H1 (cell line): ENCODE measurements around the gene PPP1R12C. TPM values are rescaled to one million over a fixed set of nuclear protein-coding genes. Genes with fewer than 3 reads are reported as not detected.
A peak's percentile ranks its signal among the peaks of the same experiment; 100 is the strongest.

ENCODE experiments used
- EZH2 ChIP-seq: fragments of 200-600 bp; sonication (generic); IDR thresholded peaks from 2 replicates; pipeline ENCODE4 v1.7.1; 2012; ENCODE audit warnings: low read depth, mild to moderate bottlenecking, moderate library complexity, low read length, inconsistent platforms; ENCODE audit not compliant: severe bottlenecking
- NANOG ChIP-seq: IDR thresholded peaks from 2 replicates; pipeline ENCODE4 v1.6.1; 2011; ENCODE audit warnings: low read length, low read depth, mild to moderate bottlenecking, inconsistent platforms; ENCODE audit not compliant: insufficient read depth, poor library complexity, severe bottlenecking
- SIN3A ChIP-seq, 2 experiments: IDR thresholded peaks in 1 of 2; conservative IDR thresholded peaks in 1 of 2; 2 replicates each; pipeline ENCODE4 v1.6.1; 2011 to 2012; ENCODE audit warnings: low read length in 2 of 2, improper control_type of control experiment in 1 of 2, low read depth in 1 of 2, mild to moderate bottlenecking in 1 of 2
- SP4 ChIP-seq: IDR thresholded peaks from 2 replicates; pipeline ENCODE4 v1.6.1; 2012; ENCODE audit warnings: low read length, inconsistent platforms
- SUZ12 ChIP-seq: fragments of 200-600 bp; sonication (generic); IDR thresholded peaks from 2 replicates; pipeline ENCODE4 v1.6.1; 2012; ENCODE audit warnings: mild to moderate bottlenecking, inconsistent platforms, low read length, moderate library complexity, mixed read lengths
- polyA plus RNA-seq, 7 experiments: library from polyadenylated mRNA; depleted of rRNA in 3 of 7; stranded (reverse) in 5 of 7; unstranded in 2 of 7; fragments of >200 nt in 5 of 7; fragments of 200-250 nt in 2 of 7; gene quantifications; 1 replicate in 5 of 7; 2 replicates in 1 of 7; 4 replicates in 1 of 7; pipeline versions ENCODE4 v1.2.1 to v1.2.3, GENCODE V29; 2011 to 2013; ENCODE audit warnings: missing spikeins in 2 of 7, mixed read lengths in 2 of 7
- total RNA-seq: library from RNA; stranded (reverse); fragmentation: NEBNext Ultra II Directional; extraction: Animal tissue kit (Norgen Biotek cat#: 25700); gene quantifications from 2 replicates; pipeline ENCODE4 v1.2.1, GENCODE V29; 2021

Gene PPP1R12C
- total and polyA plus RNA-seq, 2 of the 8 experiments (the other 6 are each of a cell fraction or from before 2014, with no cell fraction given), result 31.7 to 71.5 TPM

GRCh38 chr19:55088543-55089341 is 28.7 kb downstream of the PPP1R12C start (continued):
- TF ChIP-seq SIN3A (conservative IDR thresholded peaks at IDR 0.05 in 1 of 2, IDR thresholded peaks at IDR 0.05 in 1 of 2; ENCODE audit: low read depth in 1 of 2, low read length in 2 of 2) (no peak), SUZ12 (no peak), EZH2 (no peak), NANOG (no peak), SP4 (0 out of 2 replicates have a peak, but pooled peaks have one; percentile 39)
